Calu3 (cell line): ENCODE measurements around the gene HIVEP2. TPM values are rescaled to one million over a fixed set of nuclear protein-coding genes. Genes with fewer than 3 reads are reported as not detected.

Source experiments
- BruUV-seq: library from RNA; stranded (reverse); fragments of 400-500 nt; replicated peaks from 2 replicates; lab custom pipeline; 2021; lab: Mats Ljungman, UMichigan
- CTCF ChIA-PET: fragments of 300-600 bp; sonication (Branson Sonifier 250); formaldehyde crosslinking; loops from one replicate; lab custom pipeline; 2022; ENCODE audit warnings: antibody characterized with exemption; lab: Charles Lee
- DNase-seq: peaks from one replicate; pipeline ENCODE4 v3.0.0; 2022
- H3K27ac Mint-ChIP-seq: one replicate; pipeline ENCODE4 v1.8.0; 2022; ENCODE audit warnings: mixed read lengths; ENCODE audit not compliant: unreplicated experiment
- H3K27me3 Mint-ChIP-seq: one replicate; pipeline ENCODE4 v1.8.0; 2022; ENCODE audit warnings: mixed read lengths; ENCODE audit not compliant: unreplicated experiment
- H3K36me3 Mint-ChIP-seq: one replicate; pipeline ENCODE4 v1.8.0; 2022; ENCODE audit warnings: mild to moderate bottlenecking, moderate library complexity, mixed read lengths; ENCODE audit not compliant: insufficient read depth, unreplicated experiment
- H3K4me1 Mint-ChIP-seq: one replicate; pipeline ENCODE4 v1.8.0; 2022; ENCODE audit warnings: mild to moderate bottlenecking, low read depth, mixed read lengths; ENCODE audit not compliant: unreplicated experiment
- H3K4me3 Mint-ChIP-seq: one replicate; pipeline ENCODE4 v1.8.0; 2022; ENCODE audit warnings: mild to moderate bottlenecking, low read depth, moderate library complexity, mixed read lengths; ENCODE audit not compliant: unreplicated experiment
- H3K9me3 Mint-ChIP-seq: one replicate; pipeline ENCODE4 v1.8.0; 2022; ENCODE audit warnings: low read depth, mixed read lengths; ENCODE audit not compliant: unreplicated experiment
- intact Hi-C: fragments of 100-400 bp; cut with micrococcal nuclease; formaldehyde crosslinking; loops from one replicate; pipeline ENCODE4 v1.10.0; 2022; ENCODE audit not compliant: unreplicated experiment
- total RNA-seq: library from RNA; stranded (reverse); gene quantifications from 2 replicates; pipeline ENCODE4 v1.2.3, GENCODE V29; 2022
- TF ChIP-seq, protein P1 (sequence below): fragments of 200-600 bp; IDR thresholded peaks from one replicate; pipeline ENCODE4 v1.8.0; 2022; ENCODE audit warnings: antibody characterized with exemption; ENCODE audit not compliant: unreplicated experiment

Gene HIVEP2
- total RNA-seq, 1 experiment from 2014 or later: 18.4 TPM

DNA sequence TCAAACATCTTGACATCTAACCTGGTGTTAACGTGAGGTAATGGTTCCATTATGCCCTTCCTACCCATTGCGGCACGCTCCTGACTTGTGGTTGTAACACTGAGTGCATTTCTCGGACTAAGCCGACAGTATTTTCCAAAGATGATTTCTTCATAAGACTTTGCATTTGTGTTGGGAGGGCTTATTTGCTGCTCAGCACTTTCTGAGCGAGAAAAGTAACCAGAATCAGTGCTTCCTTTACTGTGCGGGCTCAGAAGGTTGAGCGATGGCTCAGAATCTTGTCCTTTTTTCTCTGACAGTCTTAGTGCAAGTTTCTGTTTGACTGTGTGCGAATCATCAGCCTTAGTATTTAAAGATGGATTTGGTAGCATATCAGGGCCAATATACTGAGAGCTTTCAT is 171.7 kb downstream of the HIVEP2 start:
- H3K4me3 Mint-ChIP-seq: no peak overlapping the region
- intact Hi-C loops: no loop called here
- H3K4me1 Mint-ChIP-seq: no peaks in the 10 kb centered on the region
- no peaks in the 10 kb centered on the region for H3K27me3 Mint-ChIP-seq
- H3K9me3 Mint-ChIP-seq: no peaks in the 10 kb centered on the region
- H3K27ac Mint-ChIP-seq: no peak overlapping the region
- H3K36me3 Mint-ChIP-seq: no peaks in the 10 kb centered on the region
- TF ChIP-seq, protein P1, sequence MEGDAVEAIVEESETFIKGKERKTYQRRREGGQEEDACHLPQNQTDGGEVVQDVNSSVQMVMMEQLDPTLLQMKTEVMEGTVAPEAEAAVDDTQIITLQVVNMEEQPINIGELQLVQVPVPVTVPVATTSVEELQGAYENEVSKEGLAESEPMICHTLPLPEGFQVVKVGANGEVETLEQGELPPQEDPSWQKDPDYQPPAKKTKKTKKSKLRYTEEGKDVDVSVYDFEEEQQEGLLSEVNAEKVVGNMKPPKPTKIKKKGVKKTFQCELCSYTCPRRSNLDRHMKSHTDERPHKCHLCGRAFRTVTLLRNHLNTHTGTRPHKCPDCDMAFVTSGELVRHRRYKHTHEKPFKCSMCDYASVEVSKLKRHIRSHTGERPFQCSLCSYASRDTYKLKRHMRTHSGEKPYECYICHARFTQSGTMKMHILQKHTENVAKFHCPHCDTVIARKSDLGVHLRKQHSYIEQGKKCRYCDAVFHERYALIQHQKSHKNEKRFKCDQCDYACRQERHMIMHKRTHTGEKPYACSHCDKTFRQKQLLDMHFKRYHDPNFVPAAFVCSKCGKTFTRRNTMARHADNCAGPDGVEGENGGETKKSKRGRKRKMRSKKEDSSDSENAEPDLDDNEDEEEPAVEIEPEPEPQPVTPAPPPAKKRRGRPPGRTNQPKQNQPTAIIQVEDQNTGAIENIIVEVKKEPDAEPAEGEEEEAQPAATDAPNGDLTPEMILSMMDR: no peak
- CTCF ChIA-PET: no interaction called here
- BruUV-seq: no TSS peak
- no peak for DNase-seq

DNA sequence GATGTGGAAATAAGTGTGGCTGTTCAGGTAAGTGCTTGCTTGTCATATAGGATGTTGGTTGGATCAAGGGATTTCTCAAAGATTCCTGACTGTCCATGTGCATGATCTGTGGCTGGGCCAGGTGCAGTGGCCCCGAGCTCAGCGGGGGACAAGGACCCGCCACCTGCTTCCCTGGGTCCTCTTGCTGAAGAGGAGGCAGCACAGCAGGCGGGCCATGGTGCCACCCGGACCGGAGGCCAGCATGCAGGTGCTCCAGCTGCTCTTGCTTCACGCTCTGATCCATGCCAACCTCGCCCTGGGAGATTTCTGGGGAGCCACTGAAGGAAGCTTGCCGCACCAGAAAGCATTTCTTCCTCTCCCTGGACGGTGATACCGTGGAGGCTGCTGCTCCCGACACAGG is 173.8 kb downstream of the HIVEP2 start:
- H3K4me3 Mint-ChIP-seq: no peak overlapping the region
- TF ChIP-seq, protein P1: no peak
- CTCF ChIA-PET: no interaction called here
- no peaks in the 10 kb centered on the region for H3K27me3 Mint-ChIP-seq
- H3K4me1 Mint-ChIP-seq: no peaks in the 10 kb centered on the region
- BruUV-seq: no TSS peak
- no peak overlapping the region for H3K27ac Mint-ChIP-seq
- intact Hi-C loops: no loop called here
- no peaks in the 10 kb centered on the region for H3K9me3 Mint-ChIP-seq
- DNase-seq: no peak
- H3K36me3 Mint-ChIP-seq: no peaks in the 10 kb centered on the region

DNA sequence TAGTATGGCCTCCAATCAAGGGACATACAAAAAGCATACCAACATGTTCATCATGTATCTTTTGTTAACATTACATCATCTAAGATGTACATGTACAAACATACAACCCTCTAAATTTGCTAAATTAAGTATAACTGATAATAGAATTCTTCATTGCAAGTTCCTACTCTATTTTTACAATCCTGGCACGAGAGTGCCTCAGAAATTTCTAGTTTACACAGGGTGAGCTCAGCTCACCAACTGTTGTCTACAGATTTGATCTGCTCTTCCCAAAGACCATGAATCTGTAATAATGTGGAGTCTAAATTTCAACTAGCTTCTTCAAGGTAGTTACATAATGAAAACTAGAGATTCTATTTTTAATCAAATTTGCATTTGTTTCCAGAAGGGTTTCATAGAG is 179.7 kb downstream of the HIVEP2 start:
- CTCF ChIA-PET: no interaction called here
- no TSS peak for BruUV-seq
- Mint-ChIP-seq H3K4me3 (no peak overlapping the region), H3K27ac (no peak overlapping the region), H3K27me3 (no peaks in the 10 kb centered on the region), H3K36me3 (no peaks in the 10 kb centered on the region), H3K9me3 (no peaks in the 10 kb centered on the region), H3K4me1 (no peaks in the 10 kb centered on the region)
- DNase-seq: no peak
- intact Hi-C loops: no loop called here
- TF ChIP-seq, protein P1: no peak

DNA sequence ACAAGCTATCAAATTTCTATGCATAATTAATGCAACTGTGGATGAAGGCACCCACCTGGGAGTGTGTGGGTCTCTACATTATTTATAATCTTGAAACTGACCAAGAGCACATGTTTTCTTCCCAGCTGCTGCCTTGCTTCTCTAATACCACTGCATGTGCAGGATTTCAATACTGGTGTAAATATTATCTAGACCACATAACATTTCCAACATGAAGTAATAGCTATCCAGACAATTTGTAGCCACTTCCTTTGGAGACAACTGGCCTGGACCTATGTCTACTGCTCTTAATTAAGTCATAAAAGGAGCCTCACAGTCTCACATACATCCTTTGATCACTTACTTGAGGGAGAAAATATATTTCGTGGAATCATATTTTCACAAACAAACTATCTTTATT is 180.7 kb downstream of the HIVEP2 start:
- Mint-ChIP-seq H3K4me3 (no peak overlapping the region), H3K27me3 (no peaks in the 10 kb centered on the region), H3K9me3 (no peaks in the 10 kb centered on the region), H3K27ac (no peak overlapping the region), H3K4me1 (no peaks in the 10 kb centered on the region), H3K36me3 (no peaks in the 10 kb centered on the region)
- no peak for DNase-seq
- BruUV-seq: no TSS peak
- CTCF ChIA-PET: no interaction called here
- intact Hi-C loops: no loop called here
- TF ChIP-seq, protein P1: no peak
